ENCODE data around the gene ITGB1BP1. TPM values are rescaled to one million over a fixed set of nuclear protein-coding genes. Genes with fewer than 3 reads are reported as not detected.

The ITGB1BP1 gene
- total RNA-seq, 2 donors from 2014 or later, result 29.0 to 34.4 TPM

- H3K27me3 ChIP-seq, result no peaks in the 10 kb centered on the region
- no peak overlapping the region for H3K4me3 ChIP-seq
- H3K36me3 ChIP-seq, result peaks cover 11% of the 10 kb centered on the region
- H3K4me1 ChIP-seq, result no peaks in the 10 kb centered on the region
- no peaks in the 10 kb centered on the region for H3K9me3 ChIP-seq
- no peak overlapping the region for H3K27ac ChIP-seq
- no peak for TF ChIP-seq CTCF (IDR thresholded peaks at IDR 0.05)
- DNase-seq (ENCODE audit: low spot score), result no peak
Observed at GRCh38 chr2:9460441-9461017, 37.2 kb upstream of the ITGB1BP1 start.

- no peak overlapping the region for H3K4me3 ChIP-seq
- H3K9me3 ChIP-seq, result no peaks in the 10 kb centered on the region
- no peaks in the 10 kb centered on the region for H3K27me3 ChIP-seq
- no peaks in the 10 kb centered on the region for H3K4me1 ChIP-seq
- H3K36me3 ChIP-seq, result peaks cover 44% of the 10 kb centered on the region
- no peak for DNase-seq (ENCODE audit: low spot score)
- no peak for TF ChIP-seq CTCF (IDR thresholded peaks at IDR 0.05)
- H3K27ac ChIP-seq, result no peak overlapping the region
Observed at GRCh38 chr2:9451231-9451630, 27.9 kb upstream of the ITGB1BP1 start.

- Histone ChIP-seq H3K27ac (no peak overlapping the region), H3K4me1 (no peaks in the 10 kb centered on the region), H3K27me3 (no peaks in the 10 kb centered on the region), H3K4me3 (no peak overlapping the region), H3K36me3 (peaks cover 31% of the 10 kb centered on the region), H3K9me3 (no peaks in the 10 kb centered on the region)
- no peak for TF ChIP-seq CTCF (IDR thresholded peaks at IDR 0.05)
- no peak for DNase-seq (ENCODE audit: low spot score)
Observed at GRCh38 chr2:9445089-9445488, 21.8 kb upstream of the ITGB1BP1 start.

GRCh38 chr2:9443526-9443925 is 20.2 kb upstream of the ITGB1BP1 start:
- H3K27ac ChIP-seq, result no peak overlapping the region
- DNase-seq (ENCODE audit: low spot score), result no peak
- no peaks in the 10 kb centered on the region for H3K4me1 ChIP-seq
- peaks cover 26% of the 10 kb centered on the region for H3K36me3 ChIP-seq
- no peak for TF ChIP-seq CTCF (IDR thresholded peaks at IDR 0.05)
- no peaks in the 10 kb centered on the region for H3K27me3 ChIP-seq
- no peak overlapping the region for H3K4me3 ChIP-seq
- H3K9me3 ChIP-seq, result no peaks in the 10 kb centered on the region

- DNase-seq (ENCODE audit: low spot score), result no peak
- no peak overlapping the region for H3K4me3 ChIP-seq
- H3K4me1 ChIP-seq, result no peaks in the 10 kb centered on the region
- no peaks in the 10 kb centered on the region for H3K27me3 ChIP-seq
- TF ChIP-seq CTCF (IDR thresholded peaks at IDR 0.05), result no peak
- no peak overlapping the region for H3K27ac ChIP-seq
- peaks cover 45% of the 10 kb centered on the region for H3K36me3 ChIP-seq
- no peaks in the 10 kb centered on the region for H3K9me3 ChIP-seq
Observed at GRCh38 chr2:9441556-9441955, 18.2 kb upstream of the ITGB1BP1 start.

GRCh38 chr2:9440058-9440727 is 16.9 kb upstream of the ITGB1BP1 start:
- TF ChIP-seq CTCF (IDR thresholded peaks at IDR 0.05), result no peak
- H3K27me3 ChIP-seq, result no peaks in the 10 kb centered on the region

More at GRCh38 chr2:9440058-9440727, 16.9 kb upstream of the ITGB1BP1 start:
- Histone ChIP-seq H3K4me3 (no peak overlapping the region), H3K27ac (no peak overlapping the region), H3K36me3 (peaks cover 57% of the 10 kb centered on the region), H3K9me3 (no peaks in the 10 kb centered on the region), H3K4me1 (no peaks in the 10 kb centered on the region)
- no peak for DNase-seq (ENCODE audit: low spot score)
